Choroid plexus epithelial cell (primary cell): ENCODE measurements around the gene HOMEZ.
A peak's percentile ranks its signal among the peaks of the same experiment; 100 is the strongest.
"Not testable (repeated sequence)": the region's sequence is repeated elsewhere in the genome, so short reads cannot be mapped to it uniquely, and the experiment has no call there.

Experiments
- DNase-seq: peaks from one replicate; pipeline ENCODE4 v3.0.0-alpha.2; 2010; ENCODE audit warnings: low read depth
- H3K4me3 ChIP-seq: 2 replicates; pipeline ENCODE4 v1.5.1; 2011; ENCODE audit warnings: low read depth, mild to moderate bottlenecking, control low read depth, low read length, moderate library complexity
- CTCF ChIP-seq: conservative IDR thresholded peaks from 2 replicates; pipeline ENCODE4 v1.5.1; 2011; ENCODE audit warnings: low read depth, mild to moderate bottlenecking, control low read depth, inconsistent platforms, low read length, moderate library complexity

The HOMEZ gene

GRCh38 chr14:23243066-23243465, 42.9 kb downstream of the HOMEZ start:
- TF ChIP-seq CTCF, result no peak
- H3K4me3 ChIP-seq, result no peak overlapping the region
- DNase-seq, result no peak

DNA sequence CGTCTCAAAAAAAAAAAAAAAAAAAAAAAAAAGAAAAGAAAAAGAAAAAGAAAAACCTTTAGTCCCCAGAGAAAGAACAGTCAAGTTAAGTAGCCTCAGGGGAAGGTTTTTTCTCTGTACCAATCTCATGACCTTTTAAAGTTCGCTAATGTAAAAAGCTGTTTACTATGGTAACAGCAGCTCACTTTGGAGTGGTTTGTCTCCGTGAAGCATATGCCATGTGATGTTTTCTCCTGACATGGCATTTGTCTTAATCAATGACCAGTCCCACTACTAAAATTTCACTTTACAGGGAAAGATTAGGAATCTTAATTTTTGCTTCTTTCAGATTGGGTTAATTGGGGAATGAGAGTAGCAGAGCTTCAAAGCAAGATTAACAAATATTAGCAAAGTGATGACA, 43.9 kb downstream of the HOMEZ start:
- DNase-seq, result no peak
- TF ChIP-seq CTCF, result no peak
- H3K4me3 ChIP-seq, result no peak overlapping the region

DNA sequence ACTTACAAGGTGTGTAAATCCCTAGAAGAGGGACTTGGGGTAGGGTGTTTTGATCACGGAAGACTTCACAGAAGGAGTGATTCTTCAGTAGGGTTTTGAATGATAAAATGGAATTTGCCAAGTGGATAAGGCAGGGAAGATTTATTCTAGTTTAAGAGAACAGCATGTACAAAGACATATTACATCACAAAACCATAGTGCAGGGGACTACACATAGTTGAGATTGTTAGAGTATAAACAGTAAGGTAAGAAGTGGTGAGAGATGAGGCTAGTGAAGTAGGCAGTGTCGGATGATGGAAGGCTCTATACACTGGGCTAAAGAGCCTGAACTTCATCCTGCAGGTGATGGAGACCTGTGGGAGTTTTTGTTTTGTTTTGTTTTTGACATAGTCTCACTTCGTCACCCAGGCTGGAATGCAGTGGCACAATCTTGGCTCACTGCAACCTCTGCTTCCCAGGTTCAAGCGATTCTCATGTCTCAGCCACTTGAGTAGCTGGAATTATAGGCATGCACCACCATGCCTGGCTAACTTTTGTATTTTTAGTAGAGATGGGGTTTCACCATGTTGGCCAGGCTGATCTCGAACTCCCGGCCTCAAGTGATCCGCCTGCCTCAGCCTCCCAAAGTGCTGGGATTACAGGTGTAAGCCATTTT, 44.7 kb downstream of the HOMEZ start:
- peak; percentile 7 for DNase-seq
- not testable (repeated sequence) for H3K4me3 ChIP-seq

DNA sequence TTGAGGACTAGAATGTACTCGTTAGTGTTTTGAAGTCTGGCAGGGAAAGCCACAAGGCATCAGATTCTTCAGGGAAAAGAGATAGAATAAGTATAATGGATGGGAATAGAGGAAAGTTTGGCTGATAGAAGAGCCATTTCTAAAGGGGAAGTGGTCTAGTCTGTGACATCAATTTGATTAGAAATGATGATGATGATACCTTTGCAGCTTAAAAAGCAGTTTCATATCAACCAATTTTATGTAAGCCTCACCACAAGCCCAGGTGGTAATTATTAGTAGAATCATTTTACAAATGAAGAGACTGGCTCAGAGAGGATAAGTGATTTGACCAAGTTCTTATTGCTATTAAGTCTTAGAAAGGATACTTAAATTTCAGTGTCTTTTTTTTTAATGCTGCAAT, 45.3 kb downstream of the HOMEZ start:
- H3K4me3 ChIP-seq, result no peak overlapping the region
- no peak for DNase-seq
- TF ChIP-seq CTCF, result no peak

GRCh38 chr14:23237772-23238594, 47.9 kb downstream of the HOMEZ start, which contains the start of gene RNF212B:
Gene RNF212B (plus strand): TSS chr14:23237936. CDS start chr14:23240346, 2,410 bp downstream.
- peak; percentile 72 for DNase-seq
- peak within 1 kb of the TSS; percentile 39 for H3K4me3 ChIP-seq
- TF ChIP-seq CTCF, result no peak

- not testable (repeated sequence) for H3K4me3 ChIP-seq, DNase-seq
Measured at GRCh38 chr14:23232241-23232808, 53.6 kb downstream of the HOMEZ start.

- DNase-seq, result no peak
- no peak overlapping the region for H3K4me3 ChIP-seq
- no peak for TF ChIP-seq CTCF
Measured at GRCh38 chr14:23228812-23229211, 57.1 kb downstream of the HOMEZ start.

DNA sequence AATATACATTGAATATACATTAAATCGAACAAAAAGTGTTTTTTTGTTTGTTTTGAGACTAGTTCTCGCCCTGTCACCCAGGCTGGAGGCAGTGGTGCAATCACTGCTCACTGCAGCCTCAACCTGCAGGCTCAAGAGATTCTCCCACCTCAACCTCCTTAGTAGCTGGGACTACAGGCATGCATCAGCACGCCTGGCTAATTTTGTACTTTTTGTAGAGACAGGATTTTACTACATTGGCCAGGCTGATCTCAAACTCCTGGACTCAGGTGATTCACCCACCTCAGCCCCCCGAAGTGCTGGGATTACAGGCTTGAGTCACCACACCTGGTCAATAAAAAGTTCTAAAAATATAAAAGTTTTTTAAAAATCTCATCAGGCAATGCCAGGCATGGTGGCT, 58.4 kb downstream of the HOMEZ start:
- no peak overlapping the region for H3K4me3 ChIP-seq
- no peak for TF ChIP-seq CTCF
- DNase-seq, result no peak

GRCh38 chr14:23224958-23225357, 61.0 kb downstream of the HOMEZ start:
- not testable (repeated sequence) for DNase-seq, H3K4me3 ChIP-seq
